Adrenal gland (tissue), 19 donors: ENCODE measurements around the gene KCTD10. TPM values are rescaled to one million over a fixed set of nuclear protein-coding genes. Genes with fewer than 3 reads are reported as not detected.
A peak's percentile ranks its signal among the peaks of the same experiment; 100 is the strongest.

Experiments
- DNase-seq, 7 donors: peaks; one replicate each; pipeline ENCODE4 v3.0.0-alpha.2; 2019 to 2020
- H3K27ac ChIP-seq, 5 donors: fragments of 200-600 bp; sonication (generic) in 4 of 5; 1 replicate in 3 of 5; 2 replicates in 2 of 5; pipeline versions ENCODE4 v1.5.1 to v1.8.0; 2016 to 2020; ENCODE audit warnings: mild to moderate bottlenecking in 1 of 5
- H3K27me3 ChIP-seq: fragments of 200-600 bp; 2 replicates; pipeline ENCODE4 v1.8.0; 2021
- H3K36me3 ChIP-seq, 2 donors: fragments of 200-600 bp; replicated peaks in 1 of 2; 1 replicate in 1 of 2; 2 replicates in 1 of 2; pipeline versions ENCODE4 v1.5.1 to v1.8.0; 2018 to 2022
- H3K4me1 ChIP-seq, 2 donors: fragments of 200-600 bp; replicated peaks in 1 of 2; 1 replicate in 1 of 2; 2 replicates in 1 of 2; pipeline versions ENCODE4 v1.5.1 to v1.8.0; 2018 to 2021
- H3K4me3 ChIP-seq, 4 donors: fragments of 200-600 bp; sonication (generic) in 3 of 4; one replicate each; pipeline ENCODE4 v1.5.1; 2016 to 2018
- H3K9me3 ChIP-seq, 3 donors: fragments of 200-600 bp; sonication (generic) in 1 of 3; replicated peaks in 1 of 3; 1 replicate in 2 of 3; 2 replicates in 1 of 3; pipeline versions ENCODE4 v1.5.1 to v1.8.0; 2016 to 2021
- CTCF ChIP-seq, 6 experiments: fragments of 450-650 bp in 4 of 6; fragments of 200-600 bp in 2 of 6; sonication (generic) in 1 of 6; IDR thresholded peaks; 1 replicate in 5 of 6; 2 replicates in 1 of 6; pipeline versions ENCODE4 v1.5.1 to v1.8.0; 2016 to 2021; ENCODE audit warnings: antibody characterized with exemption in 6 of 6, mild to moderate bottlenecking in 2 of 6, moderate library complexity in 1 of 6
- POLR2A ChIP-seq, 2 donors: fragments of 450-650 bp; IDR thresholded peaks; one replicate each; pipeline ENCODE4 v1.6.1; 2017; ENCODE audit warnings: antibody characterized with exemption in 2 of 2, mild to moderate bottlenecking in 2 of 2, moderate library complexity in 1 of 2
- WGBS, 4 donors: extraction: QIAGEN DNeasy Blood & Tissue Kit in 2 of 4; methylation state at CpG; one replicate each; pipeline versions ENCODE4 v1.1.5 to v1.1.7; 2013 to 2017; 5-methylcytosine and 5-hydroxymethylcytosine counted together
- intact Hi-C, 2 donors: fragments of 100-400 bp; cut with DNase I; formaldehyde crosslinking; loops; one replicate each; pipeline versions ENCODE4 v1.14.1 to v1.15.0; 2022 to 2023
- long read RNA-seq, 10 donors: library from polyadenylated mRNA in 3 of 10; unstranded in 2 of 10; stranded (forward) in 1 of 10; transcript quantifications; one replicate each; pipeline ENCODE4 v2.0.0 and lab custom pipeline, GENCODE V29; 2021 to 2026
- polyA plus RNA-seq, 3 donors: library from polyadenylated mRNA; stranded (reverse); fragments of 200-250 nt in 2 of 3; fragments of 350-450 nt in 1 of 3; fragmentation: Illumina TruSeq in 1 of 3; extraction: RNeasy Lipid Tissue Mini Kit (QIAGEN cat#74804) in 1 of 3; gene quantifications; one replicate each; pipeline ENCODE4 v1.2.3, GENCODE V29; 2013 to 2014
- total RNA-seq, 9 donors: library from RNA; depleted of rRNA in 4 of 9; stranded (reverse); fragments of >200 nt in 4 of 9; fragments of 120-200 nt in 1 of 9; fragmentation: NEBNext Ultra II Directional in 1 of 9; extraction: Animal tissue kit (Norgen Biotek cat#: 25700) in 1 of 9; gene quantifications; one replicate each; pipeline versions ENCODE4 v1.1.0 to v1.2.4, GENCODE V29; 2013 to 2023
- donor health status: healthy with polysubstance abuse.
- donor health status: Bipolar disorder and iron deficiency.
- donor health status: DM: yes; HTN: yes; CAD: no.
- donor health status: DM: no; HTN: no; CAD: no.
- donor health status: DM: no; HTN: no; CAD: no.
- donor health status: DM: yes; HTN: yes; CAD: no.

Gene KCTD10
- total RNA-seq: 10 to 100 TPM; 30.2 to 77.8 (median 62.1) TPM
- 10 to 100 TPM; 21.6 to 57.5 (median 24.3) TPM for polyA plus RNA-seq
- long read RNA-seq, donor 1, full-length matches to known transcripts: 16 of 16 reads
- long read RNA-seq, donor 1, partial matches to known transcripts: 0 of 16 reads
- long read RNA-seq, donor 1, other reads (novel, unspliced or antisense): 0 of 16 reads
- long read RNA-seq, donor 2, full-length matches to known transcripts: 15 of 15 reads
- long read RNA-seq, donor 2, partial matches to known transcripts: 0 of 15 reads
- long read RNA-seq, donor 2, other reads (novel, unspliced or antisense): 0 of 15 reads
- long read RNA-seq, donor 3, full-length matches to known transcripts: 11 of 11 reads
- long read RNA-seq, donor 3, partial matches to known transcripts: 0 of 11 reads
- long read RNA-seq, donor 3, other reads (novel, unspliced or antisense): 0 of 11 reads
- long read RNA-seq, donor 4, full-length matches to known transcripts: 6 of 13 reads
- long read RNA-seq, donor 4, partial matches to known transcripts: 1 of 13 reads
- long read RNA-seq, donor 4, other reads (novel, unspliced or antisense): 6 of 13 reads
- long read RNA-seq, donor 5, full-length matches to known transcripts: 60 of 96 reads
- long read RNA-seq, donor 5, partial matches to known transcripts: 1 of 96 reads
- long read RNA-seq, donor 5, other reads (novel, unspliced or antisense): 35 of 96 reads
- long read RNA-seq, donor 6, full-length matches to known transcripts: 7 of 16 reads
- long read RNA-seq, donor 6, partial matches to known transcripts: 0 of 16 reads
- long read RNA-seq, donor 6, other reads (novel, unspliced or antisense): 9 of 16 reads
- long read RNA-seq, donor 7, full-length matches to known transcripts: 9 of 9 reads
- long read RNA-seq, donor 7, partial matches to known transcripts: 0 of 9 reads
- long read RNA-seq, donor 7, other reads (novel, unspliced or antisense): 0 of 9 reads
- long read RNA-seq, donor 8, full-length matches to known transcripts: 16 of 16 reads
- long read RNA-seq, donor 8, partial matches to known transcripts: 0 of 16 reads
- long read RNA-seq, donor 8, other reads (novel, unspliced or antisense): 0 of 16 reads
- long read RNA-seq, donor 9, full-length matches to known transcripts: 8 of 8 reads
- long read RNA-seq, donor 9, partial matches to known transcripts: 0 of 8 reads
- long read RNA-seq, donor 9, other reads (novel, unspliced or antisense): 0 of 8 reads
- long read RNA-seq, donor 10, full-length matches to known transcripts: 3 of 3 reads
- long read RNA-seq, donor 10, partial matches to known transcripts: 0 of 3 reads
- long read RNA-seq, donor 10, other reads (novel, unspliced or antisense): 0 of 3 reads

GRCh38 chr12:109477185-109477962 is at the start of gene KCTD10, which contains the start of gene UBE3B:
Gene KCTD10, minus strand, starts transcription at chr12:109477300. Its CDS starts 38 bp downstream, at chr12:109477262.
Gene UBE3B, plus strand, starts transcription at chr12:109477634. Its CDS starts 5,918 bp downstream, at chr12:109483552.
- peak; percentile 86 to 93 (median 89) for DNase-seq
- TF ChIP-seq CTCF (IDR thresholded peaks at IDR 0.05): peak in 4 of 6 experiments; percentile 26 to 51 (median 34)
- TF ChIP-seq POLR2A (IDR thresholded peaks at IDR 0.05): peak; percentile 25 to 67
- no peaks in the 10 kb centered on the region for H3K27me3 ChIP-seq
- no peaks in the 10 kb centered on the region for H3K9me3 ChIP-seq
- H3K4me1 ChIP-seq: peaks cover 13 to 40% of the 10 kb centered on the region in 2 donors
- peak within 1 kb of the TSS; percentile 82 to 99 (median 93) for H3K27ac ChIP-seq
- H3K4me3 ChIP-seq: peak within 1 kb of the TSS; percentile 56 to 84 (median 78)
- intact Hi-C loops: no loop called here
- no peaks in the 10 kb centered on the region for H3K36me3 ChIP-seq
- WGBS, 4 donors: 0 to 1% (median 0%) methylated on average over 20 to 54 of the region's 54 CpGs

- H3K9me3 ChIP-seq: no peaks in the 10 kb centered on the region
- H3K4me1 ChIP-seq: no peaks in the 10 kb centered on the region
- TF ChIP-seq POLR2A (IDR thresholded peaks at IDR 0.05): no peak
- H3K4me3 ChIP-seq: no peak overlapping the region
- no peak for DNase-seq
- 79 to 95% (median 89%) methylated on average over 3 of the region's 3 CpGs for whole genome bisulfite sequencing, 4 donors
- no peak overlapping the region for H3K27ac ChIP-seq
- H3K36me3 ChIP-seq: peaks cover 0 to 53% of the 10 kb centered on the region in 2 donors
- no peaks in the 10 kb centered on the region for H3K27me3 ChIP-seq
- intact Hi-C loops: loop anchor here in 1 of 2 donors (10.0 kb wide), 1 partner anchor 250 kb away; no protein-coding TSS in a partner anchor
These were observed 48.1 kb upstream of the KCTD10 start for GRCh38 chr12:109525279-109525585.

GRCh38 chr12:109524466-109525278 is 47.6 kb upstream of the KCTD10 start:
- Histone ChIP-seq H3K9me3 (no peaks in the 10 kb centered on the region), H3K4me1 (peaks cover 0 to 2% of the 10 kb centered on the region in 2 donors), H3K27ac (no peak overlapping the region), H3K27me3 (no peaks in the 10 kb centered on the region), H3K36me3 (peaks cover 0 to 56% of the 10 kb centered on the region in 2 donors), H3K4me3 (no peak overlapping the region)
- DNase-seq: no peak
- no peak for TF ChIP-seq CTCF (IDR thresholded peaks at IDR 0.05)
- no peak for TF ChIP-seq POLR2A (IDR thresholded peaks at IDR 0.05)
- intact Hi-C loops: loop anchor here (5.0 to 10.0 kb wide), 2 partner anchors 73 to 250 kb away; no protein-coding TSS in a partner anchor
- 86 to 93% (median 93%) methylated on average over 22 to 26 of the region's 26 CpGs for WGBS, 4 donors
